GDM1 (cell line): ENCODE results near the gene MDFIC.

ENCODE experiments used
- DNase-seq: peaks from one replicate; lab custom pipeline; 2025; lab: John Stamatoyannopoulos, UW

Gene MDFIC

DNA sequence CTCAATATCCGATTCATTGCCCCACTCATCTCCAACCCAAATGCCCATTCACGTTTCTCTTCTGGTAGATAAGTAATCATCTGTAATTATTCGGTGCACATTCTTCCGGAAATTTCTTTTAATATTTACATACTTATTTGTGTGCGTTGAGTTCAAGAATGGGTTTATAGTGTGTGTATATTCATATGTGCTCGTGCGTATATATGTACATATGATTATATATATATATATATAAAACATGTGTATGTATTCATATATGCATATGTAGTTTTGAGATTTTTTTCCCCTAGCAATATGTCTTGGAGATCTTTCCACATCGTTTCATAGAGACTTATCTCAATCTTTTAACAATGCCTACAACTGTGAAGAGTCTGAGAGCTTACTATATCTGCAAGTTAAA lies 118.2 kb downstream of the MDFIC start:
- no peak for DNase-seq

DNA sequence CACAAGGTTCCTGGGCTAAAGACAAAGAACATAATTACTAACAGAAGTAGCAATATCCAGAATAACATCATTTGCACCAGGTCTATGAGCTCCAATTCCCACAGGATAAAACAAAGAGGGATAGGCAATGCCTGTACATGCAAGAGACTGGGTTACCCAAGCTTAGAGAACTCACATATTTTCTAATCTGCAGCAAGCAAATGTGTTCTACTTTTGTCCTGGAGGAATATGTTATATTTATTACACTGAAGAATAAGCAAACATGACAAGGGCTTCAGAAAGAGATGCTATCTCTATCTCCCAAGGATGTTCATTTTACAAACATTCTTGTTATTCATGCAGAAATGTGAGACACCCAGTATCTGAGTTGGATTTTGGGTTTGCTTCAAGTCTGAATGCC lies 118.6 kb downstream of the MDFIC start:
- DNase-seq = no peak

DNA sequence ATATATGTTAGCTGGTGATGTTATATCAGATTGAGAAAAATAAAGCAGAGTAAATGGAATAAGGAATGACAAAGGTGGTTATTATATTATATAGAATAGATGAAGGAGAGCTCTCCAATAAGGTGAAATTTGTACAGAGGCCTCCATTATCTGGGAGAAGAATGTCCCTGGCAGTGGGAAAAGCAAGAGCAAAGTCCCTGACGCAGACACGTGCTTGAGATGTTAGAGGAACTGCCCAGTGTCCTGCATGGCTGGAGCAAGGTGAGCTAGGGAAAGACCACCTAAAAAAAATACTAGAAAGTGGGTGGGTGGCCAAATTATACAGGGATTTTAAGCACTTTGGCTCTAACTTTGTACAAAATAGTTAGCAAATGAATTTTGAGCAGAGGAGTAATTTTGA lies 120.7 kb downstream of the MDFIC start:
- no peak for DNase-seq

DNA sequence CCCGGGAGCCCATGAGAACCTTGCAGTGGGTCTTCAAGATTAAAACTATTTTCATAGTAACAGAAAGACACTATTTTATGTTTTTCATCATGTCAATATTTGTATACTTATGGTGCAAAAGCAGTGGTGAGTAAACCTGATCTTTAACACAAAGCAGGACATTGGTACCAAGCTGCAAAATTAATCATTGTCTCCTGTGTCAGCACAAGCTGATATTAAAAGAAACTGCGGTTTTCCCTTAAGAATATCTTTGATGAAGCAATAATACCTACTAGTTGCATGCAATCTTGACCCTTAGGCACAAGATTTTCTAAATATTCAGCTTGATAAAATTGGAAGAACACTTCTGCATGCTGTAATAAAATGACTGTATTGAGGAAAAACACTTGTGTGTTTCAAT lies 121.7 kb downstream of the MDFIC start:
- no peak for DNase-seq

DNA sequence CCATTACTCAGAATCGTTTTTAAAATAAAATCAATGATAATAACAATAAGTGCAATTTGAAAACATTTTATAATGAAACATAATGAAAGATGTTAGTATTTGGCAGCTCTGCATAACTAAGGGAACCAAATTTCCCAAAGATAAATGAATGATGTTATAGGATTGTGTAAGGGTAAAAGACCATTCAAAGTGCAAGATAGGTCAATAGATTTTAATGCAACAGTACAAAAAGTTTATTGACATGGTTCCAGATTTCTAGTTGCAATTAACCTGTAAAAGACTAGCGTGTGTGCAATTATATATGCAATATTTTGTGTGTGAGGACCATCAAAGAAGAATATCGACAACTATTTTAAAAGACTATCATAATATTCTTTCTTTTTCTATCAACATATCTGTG lies 122.3 kb downstream of the MDFIC start:
- no peak for DNase-seq

DNA sequence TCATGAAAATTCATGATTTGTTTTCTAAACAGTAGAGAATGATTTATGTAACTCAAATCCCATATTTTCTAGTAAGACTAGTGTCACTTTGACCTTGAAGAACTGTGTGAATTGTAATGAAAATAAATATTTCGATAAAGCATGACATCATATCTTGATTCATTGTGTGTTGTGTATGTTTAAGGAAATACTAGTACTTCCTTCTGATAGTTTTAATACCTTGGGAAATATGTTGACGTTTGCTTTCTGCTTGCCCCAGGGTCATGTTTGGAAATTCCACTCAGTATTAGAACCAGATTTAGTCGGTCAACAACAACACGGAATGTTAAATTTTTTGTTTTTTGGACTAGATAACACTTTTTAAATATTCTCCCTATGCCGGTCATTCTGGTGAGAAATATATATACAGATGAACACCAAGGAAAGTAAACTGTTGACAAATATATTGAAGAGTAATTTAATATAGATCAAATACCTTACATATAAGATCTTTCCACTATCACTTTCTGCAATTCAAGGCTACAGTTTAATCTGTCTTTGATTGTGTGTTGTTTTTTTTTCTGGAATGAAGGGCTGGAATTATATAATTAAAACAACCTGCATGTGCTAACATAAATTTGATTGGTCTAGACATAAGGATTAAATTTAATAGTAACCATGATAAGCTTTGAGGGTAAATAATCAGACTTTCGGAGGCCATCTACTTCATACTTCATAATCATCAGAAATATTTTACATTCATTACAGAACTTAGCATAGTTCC lies 126.2 kb downstream of the MDFIC start:
- no peak for DNase-seq

DNA sequence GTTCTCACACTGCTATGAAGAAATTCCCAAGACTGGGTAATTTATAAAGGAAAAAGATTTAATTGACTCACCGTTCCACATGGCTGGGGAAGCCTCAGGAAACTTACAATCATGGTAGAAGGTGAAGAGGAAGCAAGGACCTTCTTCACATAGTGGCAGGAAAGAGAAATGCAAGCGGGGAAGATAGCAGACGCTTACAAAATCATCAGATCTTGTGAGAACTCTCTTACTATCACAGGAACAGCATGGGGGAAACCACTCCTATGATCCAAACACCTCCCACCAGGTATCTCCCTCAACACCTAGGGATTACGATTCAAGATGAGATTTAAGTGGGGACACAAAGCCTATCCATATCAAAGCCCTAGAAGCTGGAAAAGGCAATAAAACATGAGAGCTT lies 130.8 kb downstream of the MDFIC start:
- no peak for DNase-seq

DNA sequence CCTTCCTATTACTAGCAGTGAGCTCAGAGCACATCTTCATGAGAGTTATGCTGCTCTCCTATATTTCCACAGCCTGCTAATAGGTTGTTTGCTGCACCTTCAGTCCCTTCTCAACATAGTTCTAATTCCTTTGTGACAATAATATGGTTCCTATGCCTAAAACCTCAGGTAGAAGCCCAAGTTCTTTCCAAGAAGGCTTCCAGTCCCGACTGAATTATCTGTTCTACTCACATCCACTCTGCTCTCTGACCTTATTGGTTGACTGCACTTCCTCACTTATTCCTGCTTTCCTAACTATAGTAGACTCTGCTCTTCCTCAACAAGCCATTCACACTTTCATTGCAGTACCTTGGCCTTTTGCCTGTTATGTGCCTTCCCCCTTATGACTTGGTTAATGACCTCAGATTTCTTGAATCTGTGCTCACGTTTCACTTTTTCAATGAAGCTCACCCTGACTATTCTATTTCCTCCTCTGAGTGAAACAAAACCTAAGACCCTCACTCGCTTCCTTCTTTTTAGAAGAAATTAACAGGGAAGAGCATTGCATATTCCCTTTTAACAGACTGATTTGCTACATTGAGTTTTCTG lies 132.7 kb downstream of the MDFIC start:
- DNase-seq = no peak

DNA sequence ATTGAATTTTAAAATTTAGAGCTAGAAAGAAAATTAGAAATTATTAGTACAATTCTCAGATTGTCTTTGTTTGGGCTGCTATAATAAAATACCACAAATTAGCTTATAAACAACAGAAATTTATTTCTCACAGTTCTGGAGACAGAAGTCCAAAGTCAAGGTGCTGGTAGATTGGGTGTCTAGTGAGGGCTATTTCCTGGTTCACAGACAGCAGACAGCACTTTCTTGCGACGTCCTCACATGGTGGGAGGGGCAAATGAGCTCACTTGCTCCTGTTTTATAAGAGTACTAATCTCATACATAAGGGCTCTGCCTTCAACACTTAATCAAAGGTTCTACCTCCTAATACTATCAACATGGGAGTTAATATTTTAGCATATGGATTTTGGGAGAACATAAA lies 134.1 kb downstream of the MDFIC start:
- DNase-seq = no peak

DNA sequence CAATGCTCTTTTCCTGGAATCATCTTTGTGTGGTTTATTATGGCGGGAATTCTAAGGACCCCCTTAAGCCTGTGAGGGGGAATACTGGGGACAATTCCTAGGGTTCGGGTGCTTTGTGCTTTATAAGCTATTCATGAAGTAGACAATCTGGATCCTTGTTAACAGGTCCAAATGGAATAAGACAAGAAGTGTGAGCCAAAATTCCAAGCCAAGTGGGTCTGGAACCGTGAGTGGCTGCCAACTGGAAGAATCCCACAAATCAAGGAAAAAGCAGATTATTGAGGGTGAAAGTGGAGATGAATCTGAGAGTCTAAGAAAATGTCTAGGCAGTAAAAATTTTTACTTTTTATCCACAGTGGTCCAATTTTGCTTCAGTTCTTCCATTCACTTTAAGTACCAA lies 136.8 kb downstream of the MDFIC start:
- no peak for DNase-seq

DNA sequence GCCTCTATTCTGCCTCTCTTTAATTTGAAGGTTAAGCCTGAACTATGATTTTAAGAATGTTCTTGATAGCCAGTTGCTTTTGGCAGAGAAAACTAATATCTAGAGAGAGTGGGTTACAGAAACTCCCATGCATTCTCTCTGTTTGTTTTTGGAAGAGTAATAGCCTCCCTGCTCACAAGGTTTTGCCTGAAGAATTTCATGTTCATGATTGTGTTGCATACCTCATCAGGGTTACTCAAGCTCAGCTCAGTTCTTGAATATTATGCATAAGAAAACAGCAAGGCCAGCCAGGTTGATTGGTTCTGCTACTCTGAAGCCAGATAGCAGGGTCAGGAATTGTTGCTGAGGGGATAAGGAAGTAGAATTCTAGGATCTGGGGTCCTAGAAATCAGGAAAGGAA lies 137.4 kb downstream of the MDFIC start:
- no peak for DNase-seq

DNA sequence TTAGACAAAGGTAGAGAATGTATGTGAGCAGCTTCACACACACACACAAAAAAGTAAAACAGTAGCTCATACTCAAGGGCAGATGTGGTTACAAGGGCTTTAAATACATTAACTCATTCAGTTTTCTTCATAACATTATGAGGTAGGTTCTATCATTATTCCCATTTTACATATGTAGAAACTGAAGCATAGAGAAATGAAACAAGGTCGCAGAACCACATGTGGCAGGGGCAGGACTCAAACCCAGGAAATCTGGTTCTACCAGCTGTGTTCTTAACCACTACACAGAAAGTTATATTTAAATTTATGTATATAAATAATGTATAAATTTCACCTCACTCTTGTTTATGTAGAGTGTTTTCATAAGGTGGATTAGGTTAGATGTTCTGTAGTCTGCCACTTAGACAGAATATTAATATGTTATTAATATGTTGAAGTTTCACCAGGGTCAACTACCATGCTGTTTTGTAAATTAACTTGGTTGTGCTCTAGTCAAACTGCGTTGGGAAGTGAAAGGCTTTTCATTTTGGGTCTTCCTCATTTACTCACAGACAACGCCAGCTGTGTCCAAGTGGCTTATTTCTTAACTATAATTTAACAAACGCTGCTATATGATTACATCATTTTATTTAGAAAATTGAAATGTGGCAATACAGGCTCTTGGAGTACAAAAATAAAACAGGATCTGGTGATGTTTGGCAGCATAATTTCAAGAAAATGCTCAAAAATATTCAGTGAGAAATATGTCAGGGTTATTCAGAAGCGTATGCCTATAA lies 138.4 kb downstream of the MDFIC start:
- DNase-seq = no peak

DNA sequence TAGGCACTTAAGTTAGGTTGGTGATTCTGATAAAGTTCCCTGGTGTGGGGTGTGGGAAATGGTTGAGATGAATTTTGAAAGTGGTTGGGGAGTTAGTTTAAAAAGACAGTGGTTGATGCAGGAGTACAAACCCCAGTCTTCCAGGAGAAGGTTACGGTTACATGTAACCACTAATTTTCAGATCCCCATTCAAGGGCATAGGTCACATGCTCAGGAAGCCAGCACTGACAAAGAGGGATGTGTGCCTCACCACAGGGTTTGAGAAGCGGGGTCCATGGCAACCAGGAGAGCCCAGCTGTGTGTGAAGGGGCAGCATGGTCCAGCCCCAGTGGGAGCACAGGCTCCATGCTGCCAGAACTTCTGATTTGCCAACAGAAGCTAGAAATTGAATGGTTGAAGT lies 144.2 kb downstream of the MDFIC start:
- no peak for DNase-seq

DNA sequence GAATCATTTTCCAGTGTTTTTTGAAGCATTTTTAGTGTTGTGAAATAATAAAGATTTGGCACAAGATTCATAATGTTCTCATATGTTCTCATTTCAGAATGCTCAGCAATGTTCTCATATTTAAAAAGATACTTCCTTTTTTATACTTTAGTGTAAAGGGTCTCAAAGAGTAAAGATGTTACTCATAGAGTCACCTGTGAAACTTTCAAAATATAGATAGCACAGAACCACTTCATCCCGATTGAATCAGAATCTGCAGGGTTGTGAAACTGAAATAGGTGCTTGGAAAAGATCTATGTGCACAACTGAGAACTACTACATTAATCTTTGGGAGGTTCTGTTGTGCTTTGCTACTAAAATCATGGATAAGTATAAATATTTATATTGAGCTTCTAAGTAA lies 144.7 kb downstream of the MDFIC start:
- DNase-seq = no peak

DNA sequence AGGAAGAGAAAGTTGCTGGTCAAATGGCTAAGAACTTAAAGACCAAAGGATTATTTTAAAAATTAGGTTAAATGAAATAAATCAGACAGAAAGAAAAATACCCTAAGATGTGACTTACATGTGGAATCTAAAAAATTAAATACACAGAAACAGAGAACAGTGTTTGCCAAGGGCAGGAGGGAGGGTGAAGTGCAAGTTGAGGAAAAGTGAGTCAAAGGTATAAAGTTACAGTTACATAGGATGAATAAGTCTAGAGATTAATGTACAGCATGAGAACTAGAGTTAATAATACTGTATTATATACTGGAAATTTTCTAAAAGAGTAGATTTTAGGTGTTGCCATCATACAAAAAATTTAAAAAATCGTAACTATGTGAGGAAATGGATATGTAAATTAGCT lies 146.3 kb downstream of the MDFIC start:
- no peak for DNase-seq
